NB4 (cell line): Measurements from ENCODE around the gene GPR137B.

Experiments used
- CTCF ChIP-seq: IDR thresholded peaks from one replicate; pipeline ENCODE4 v1.5.1; 2012; ENCODE audit warnings: low read depth, low read length
- MAX ChIP-seq: IDR thresholded peaks from 2 replicates; pipeline ENCODE4 v1.6.1; 2011; ENCODE audit warnings: low read depth, low read length
- MYC ChIP-seq: IDR thresholded peaks from 2 replicates; pipeline ENCODE4 v1.6.1; 2011; ENCODE audit warnings: low read depth, low read length
- POLR2A ChIP-seq: IDR thresholded peaks from 2 replicates; pipeline ENCODE4 v1.6.1; 2011; ENCODE audit warnings: mild to moderate bottlenecking; ENCODE audit not compliant: insufficient read length; ENCODE audit errors: extremely low read depth

- no peak for TF ChIP-seq CTCF
- TF ChIP-seq POLR2A = no peak
- TF ChIP-seq MYC = no peak
- TF ChIP-seq MAX = no peak
Observed at GRCh38 chr1:236222632-236223031, 80.3 kb downstream of the GPR137B start.
